ENCODE measurements around the gene LRRC9.
"Not testable (repeated sequence)": the region's sequence is repeated elsewhere in the genome, so short reads cannot be mapped to it uniquely, and the experiment has no call there.

Gene LRRC9

GRCh38 chr14:59959668-59960067 is 39.7 kb downstream of the LRRC9 start:
- no peak for DNase-seq

- no peak for DNase-seq
Measured at GRCh38 chr14:59961518-59962062, 41.6 kb downstream of the LRRC9 start.

GRCh38 chr14:59964251-59965007 is 44.5 kb downstream of the LRRC9 start:
- no peak for DNase-seq

GRCh38 chr14:59969319-59969718 is 49.4 kb downstream of the LRRC9 start:
- DNase-seq, result no peak

GRCh38 chr14:59981564-59981963 is 61.6 kb downstream of the LRRC9 start:
- DNase-seq, result no peak

GRCh38 chr14:59983048-59983447 is 63.1 kb downstream of the LRRC9 start:
- no peak for DNase-seq

GRCh38 chr14:59986556-59987059 is 66.7 kb downstream of the LRRC9 start:
- no peak for DNase-seq

- no peak for DNase-seq
Measured at GRCh38 chr14:59997449-59997848, 77.5 kb downstream of the LRRC9 start.

- no peak for DNase-seq
Measured at GRCh38 chr14:59997966-59998365, 78.0 kb downstream of the LRRC9 start.

- DNase-seq, result no peak
Measured at GRCh38 chr14:59998564-59998963, 78.6 kb downstream of the LRRC9 start.

GRCh38 chr14:60002819-60003492 is 83.0 kb downstream of the LRRC9 start:
- no peak for DNase-seq

GRCh38 chr14:60003991-60004390 is 84.0 kb downstream of the LRRC9 start:
- no peak for DNase-seq

- no peak for DNase-seq
Measured at GRCh38 chr14:60008042-60008441, 88.1 kb downstream of the LRRC9 start.

- not testable (repeated sequence) for DNase-seq
Measured at GRCh38 chr14:60010263-60010662, 90.3 kb downstream of the LRRC9 start.

GRCh38 chr14:60014402-60014801 is 94.5 kb downstream of the LRRC9 start:
- DNase-seq, result no peak

GRCh38 chr14:60021619-60022018 is 101.7 kb downstream of the LRRC9 start:
- no peak for DNase-seq

- DNase-seq, result no peak
Measured at GRCh38 chr14:60025571-60025970, 105.6 kb downstream of the LRRC9 start.

- no peak for DNase-seq
Measured at GRCh38 chr14:60035177-60035576, 115.2 kb downstream of the LRRC9 start.

GRCh38 chr14:60047976-60048375 is 128.0 kb downstream of the LRRC9 start:
- not testable (repeated sequence) for DNase-seq

GRCh38 chr14:60051721-60052221 is 131.8 kb downstream of the LRRC9 start:
- no peak for DNase-seq

- DNase-seq, result no peak
Measured at GRCh38 chr14:60058087-60058486, 138.1 kb downstream of the LRRC9 start.

- no peak for DNase-seq
Measured at GRCh38 chr14:60061371-60061770, 141.4 kb downstream of the LRRC9 start.

GRCh38 chr14:60064491-60065072 is 144.6 kb downstream of the LRRC9 start:
- no peak for DNase-seq

All from NCI-H774 (cell line).